SKM-1 (cell line): ENCODE measurements around the gene RPL37.
"Not testable (repeated sequence)": the region's sequence is repeated elsewhere in the genome, so short reads cannot be mapped to it uniquely, and the experiment has no call there.

ENCODE experiments used
- DNase-seq: peaks from one replicate; lab custom pipeline; 2025; ENCODE audit not compliant: unreplicated experiment; lab: John Stamatoyannopoulos, UW

The RPL37 gene

DNA sequence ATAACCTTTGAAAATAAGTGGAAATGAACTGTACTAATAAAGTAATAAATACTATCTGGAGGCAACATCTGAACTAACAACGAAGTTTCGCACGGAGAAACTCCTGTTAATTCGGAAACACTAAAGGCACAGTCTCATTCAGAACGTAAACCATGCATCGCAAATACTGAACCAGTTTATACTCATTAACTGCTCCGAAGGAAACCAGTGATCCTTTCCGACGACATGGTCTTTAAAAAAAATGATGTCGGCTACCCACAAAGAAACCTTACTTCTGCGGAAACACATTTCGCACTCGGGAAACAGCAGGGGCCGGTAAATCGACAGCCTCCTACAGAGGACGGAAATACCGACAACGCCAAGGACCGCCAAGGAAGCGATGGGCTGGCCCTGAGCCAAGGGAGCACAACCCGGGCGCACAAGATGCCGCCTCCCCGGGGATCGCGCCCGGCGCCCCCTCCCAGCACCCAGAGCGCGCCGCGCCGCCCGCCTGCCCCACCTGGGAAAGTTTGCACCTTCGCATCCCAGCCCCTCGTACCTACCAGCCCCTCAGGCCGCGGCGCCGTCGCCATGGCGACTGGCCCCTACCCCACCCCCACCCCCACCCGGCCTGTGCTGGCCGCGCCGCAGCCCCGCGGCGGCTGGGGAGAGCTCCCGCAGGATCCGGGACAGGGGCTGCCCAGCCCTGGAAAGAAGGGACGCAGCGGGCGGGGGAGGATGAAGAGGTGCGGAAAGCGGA is 37.6 kb downstream of the RPL37 start:
- peak; percentile 60 for DNase-seq

DNA sequence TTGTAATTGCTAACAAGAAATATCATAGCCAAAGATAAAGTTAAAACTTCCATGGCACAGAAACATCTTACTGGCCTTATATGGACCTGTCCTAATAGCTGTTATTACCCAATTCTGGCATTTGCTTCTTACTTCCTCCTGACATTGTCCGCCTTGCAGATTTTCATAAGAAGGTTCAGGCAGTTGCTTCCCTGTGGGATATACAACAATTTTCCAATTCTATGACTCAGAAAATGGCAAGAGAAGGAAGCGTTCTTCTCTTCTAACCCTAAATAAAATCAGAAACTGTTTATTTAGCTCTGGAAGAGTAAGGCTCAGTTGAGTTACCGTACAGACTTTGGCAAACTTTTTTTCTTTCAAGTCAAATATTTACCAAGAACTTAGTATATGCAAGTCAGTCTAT is 38.5 kb downstream of the RPL37 start:
- DNase-seq = peak; percentile 20

DNA sequence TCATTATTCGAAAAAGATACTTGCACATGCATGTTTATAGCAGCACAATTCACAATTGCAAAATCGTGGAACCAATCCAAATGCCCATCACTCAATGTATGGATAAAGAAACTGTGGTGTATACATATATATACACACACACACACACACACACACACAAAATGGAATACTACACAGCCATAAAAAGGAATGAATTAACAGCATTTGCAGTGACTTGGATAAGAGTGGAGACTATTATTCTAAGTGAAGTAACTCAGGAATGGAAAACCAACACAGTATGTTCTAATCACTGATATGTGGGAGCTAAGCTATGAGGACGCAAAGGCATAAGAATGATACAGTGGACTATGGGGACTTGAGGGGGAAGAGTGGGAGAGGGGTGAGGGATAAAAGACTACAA is 40.1 kb downstream of the RPL37 start:
- DNase-seq = not testable (repeated sequence)

DNA sequence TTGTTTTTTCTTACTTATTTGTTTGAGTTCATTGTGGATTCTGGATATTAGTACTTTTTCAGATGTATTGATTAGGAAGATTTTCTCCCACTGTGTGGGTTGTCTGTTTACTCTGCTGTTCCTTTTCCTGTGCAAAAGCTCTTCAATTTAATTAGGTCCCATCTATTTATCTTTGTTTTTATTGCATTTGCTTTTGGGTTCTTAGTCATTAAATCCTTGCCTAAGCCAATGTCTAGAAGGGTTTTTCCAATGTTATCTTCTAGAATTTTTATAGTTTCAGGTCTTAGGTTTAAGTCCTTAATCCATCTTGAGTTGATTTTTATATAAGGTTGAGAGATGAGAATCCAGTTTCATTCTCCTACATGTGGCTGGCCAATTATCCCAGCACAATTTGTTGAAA is 40.7 kb downstream of the RPL37 start:
- not testable (repeated sequence) for DNase-seq

DNA sequence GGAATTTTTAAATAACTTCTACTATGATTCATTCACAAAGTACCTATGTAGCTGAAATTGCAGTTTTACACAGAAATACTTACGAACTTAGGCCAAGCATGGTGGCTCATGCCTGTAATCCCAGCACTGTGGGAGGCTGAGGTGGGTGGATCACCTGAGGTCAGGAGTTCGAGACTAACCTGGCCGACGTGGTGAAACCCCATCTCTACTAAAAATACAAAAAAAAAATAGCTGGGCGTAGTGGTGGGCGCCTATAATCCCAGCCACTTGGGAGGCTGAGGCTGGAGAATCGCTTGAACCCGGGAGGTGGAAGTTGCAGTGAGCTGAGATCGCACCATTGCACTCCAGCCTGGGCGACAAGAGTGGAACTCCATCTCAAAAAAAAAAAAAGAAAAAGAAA is 42.3 kb downstream of the RPL37 start:
- DNase-seq = not testable (repeated sequence)

DNA sequence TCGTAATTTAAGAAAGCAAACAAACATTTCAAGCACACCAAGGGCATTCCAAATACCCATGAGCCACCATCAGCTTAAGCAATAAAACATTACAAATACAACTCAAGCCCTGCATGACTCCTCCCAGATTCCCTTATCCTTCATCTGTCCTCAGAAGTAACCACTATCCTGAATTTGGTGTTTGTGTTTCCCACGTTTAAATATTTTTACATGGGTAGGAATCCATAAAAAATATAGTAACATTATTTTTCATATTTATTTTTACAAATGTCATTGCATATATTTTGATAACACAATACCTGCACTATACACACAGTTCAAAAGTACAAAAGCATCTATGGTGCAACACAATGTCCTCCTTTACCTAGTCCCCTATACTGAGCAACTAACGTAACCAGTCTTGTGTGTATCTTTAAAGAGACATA is 43.3 kb downstream of the RPL37 start:
- no peak for DNase-seq

DNA sequence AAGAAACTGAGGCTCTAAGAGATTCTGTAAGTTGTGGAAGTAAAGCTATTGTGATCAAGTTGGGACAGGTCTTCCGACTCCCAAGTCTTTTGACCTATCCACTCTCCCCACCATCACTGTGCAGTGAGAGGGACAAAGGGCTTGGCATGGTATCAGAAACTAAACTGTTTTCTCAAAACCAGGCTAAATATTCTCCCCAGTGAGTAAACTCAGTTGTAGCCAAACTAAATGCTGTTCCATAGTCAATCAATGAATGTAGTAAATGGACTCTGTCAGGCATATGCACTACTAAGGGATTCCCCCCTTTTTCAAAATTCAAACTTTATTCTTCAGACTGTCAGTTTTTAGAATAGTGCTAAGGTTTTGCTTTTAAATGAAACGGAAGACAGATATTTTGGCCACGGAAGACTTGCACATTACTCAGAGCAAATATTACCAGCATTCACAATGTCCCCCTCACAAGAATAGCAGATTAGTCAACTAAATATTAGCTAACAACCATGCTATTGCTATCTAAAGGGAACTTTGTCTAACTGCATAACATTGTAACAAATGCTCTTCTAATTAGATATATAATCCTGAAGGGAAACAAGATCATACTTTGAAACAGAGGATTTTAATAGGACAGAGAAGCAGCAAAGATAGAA is 44.0 kb downstream of the RPL37 start:
- DNase-seq = no peak

DNA sequence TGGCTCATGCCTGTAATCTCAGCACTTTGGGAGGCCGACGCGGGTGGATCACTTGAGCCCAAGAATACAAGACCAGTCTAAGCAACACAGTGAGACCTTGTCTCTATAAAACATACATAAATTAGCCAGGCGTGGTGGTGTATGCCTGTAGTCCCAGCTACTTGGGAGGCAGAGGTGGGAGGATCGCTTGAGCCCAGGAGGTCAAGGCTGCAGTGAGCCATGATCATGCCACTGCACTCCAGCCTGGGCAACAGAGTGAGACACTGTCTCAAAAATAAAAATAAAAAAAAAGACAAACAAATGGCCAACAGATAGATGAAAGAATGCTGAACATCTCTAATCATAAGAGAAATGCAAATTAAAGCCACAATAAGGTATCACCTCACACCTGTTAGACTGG is 46.1 kb downstream of the RPL37 start:
- not testable (repeated sequence) for DNase-seq

DNA sequence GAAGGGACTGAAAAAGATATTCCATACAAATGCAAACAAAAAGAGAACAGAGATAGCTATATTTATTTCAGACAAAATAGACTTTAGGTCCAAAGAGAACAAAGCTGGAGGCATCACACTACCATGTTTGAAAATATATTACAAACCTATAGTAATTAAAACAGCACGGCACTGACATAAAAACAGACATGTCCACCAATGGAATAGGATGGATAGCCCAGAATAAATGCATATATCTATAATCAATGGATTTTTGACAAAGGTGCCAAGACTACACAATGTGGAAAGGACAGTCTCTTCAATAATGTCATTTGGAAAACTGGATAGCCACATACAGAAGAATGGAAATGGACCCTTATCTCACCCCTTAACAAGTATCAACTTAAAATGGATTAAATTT is 47.0 kb downstream of the RPL37 start:
- DNase-seq = no peak

DNA sequence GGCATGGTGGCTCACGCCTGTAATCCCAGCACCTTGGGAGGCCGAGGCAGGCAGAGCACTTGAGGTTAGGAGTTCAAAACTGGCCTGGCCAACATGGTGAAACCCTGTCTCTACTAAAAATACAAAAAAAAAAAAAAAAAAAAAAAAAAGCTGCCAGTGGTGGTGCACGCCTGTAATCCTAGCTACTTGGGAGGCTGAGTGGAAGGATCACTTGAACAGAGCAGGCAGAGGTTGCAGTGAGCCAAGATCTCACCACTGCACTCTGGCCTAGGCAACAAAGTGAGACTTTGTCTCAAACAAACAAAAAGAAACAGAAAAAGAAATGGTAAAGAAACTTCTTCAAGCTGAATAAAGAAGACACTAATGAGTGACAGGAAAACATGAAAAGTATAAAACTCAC is 48.4 kb downstream of the RPL37 start:
- DNase-seq = not testable (repeated sequence)

DNA sequence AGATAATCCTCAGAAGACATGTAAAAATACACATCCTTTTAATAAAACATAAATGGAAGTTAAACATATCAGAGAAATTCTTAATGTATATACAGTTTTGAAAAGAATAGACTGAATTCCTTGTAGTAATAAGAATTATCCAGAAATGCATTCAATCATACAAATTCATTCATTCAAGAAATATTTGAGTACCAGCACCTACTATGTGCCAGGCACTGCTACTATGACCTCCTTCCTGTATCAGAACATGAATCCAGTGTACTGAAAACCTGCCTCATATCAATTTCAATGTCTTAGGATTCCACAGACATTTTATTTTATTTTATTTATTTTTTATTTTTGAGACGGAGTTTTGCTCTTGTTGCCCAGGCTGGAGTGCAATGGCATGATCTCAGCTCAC is 50.1 kb downstream of the RPL37 start:
- no peak for DNase-seq

DNA sequence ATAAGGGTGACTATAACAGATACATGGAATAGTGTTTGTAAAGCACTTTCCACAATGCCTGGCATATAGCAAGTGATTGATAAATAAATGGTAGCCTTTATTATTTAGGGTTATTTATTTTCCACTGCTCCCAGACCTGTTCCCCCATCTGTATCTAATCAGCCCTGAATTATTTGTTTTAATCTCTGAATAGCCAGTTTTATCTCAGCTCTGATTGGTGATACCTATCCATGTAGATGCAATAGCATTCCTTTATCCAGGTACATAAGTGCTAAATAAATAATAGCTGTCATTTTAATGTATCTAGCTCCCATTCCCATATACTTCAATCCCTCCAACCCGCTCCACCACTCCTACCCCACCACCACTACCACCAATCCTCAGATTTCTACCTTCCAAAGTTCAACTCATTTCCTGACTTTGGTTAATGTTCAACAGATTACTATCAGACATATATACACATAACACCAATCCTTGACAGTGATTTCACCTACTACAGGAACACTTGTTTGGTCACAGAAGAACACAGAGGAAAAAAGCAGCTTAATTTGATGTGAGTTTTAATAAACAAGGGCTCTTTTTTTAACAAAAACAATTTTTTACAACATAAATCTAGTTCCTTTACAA is 50.9 kb downstream of the RPL37 start:
- no peak for DNase-seq

DNA sequence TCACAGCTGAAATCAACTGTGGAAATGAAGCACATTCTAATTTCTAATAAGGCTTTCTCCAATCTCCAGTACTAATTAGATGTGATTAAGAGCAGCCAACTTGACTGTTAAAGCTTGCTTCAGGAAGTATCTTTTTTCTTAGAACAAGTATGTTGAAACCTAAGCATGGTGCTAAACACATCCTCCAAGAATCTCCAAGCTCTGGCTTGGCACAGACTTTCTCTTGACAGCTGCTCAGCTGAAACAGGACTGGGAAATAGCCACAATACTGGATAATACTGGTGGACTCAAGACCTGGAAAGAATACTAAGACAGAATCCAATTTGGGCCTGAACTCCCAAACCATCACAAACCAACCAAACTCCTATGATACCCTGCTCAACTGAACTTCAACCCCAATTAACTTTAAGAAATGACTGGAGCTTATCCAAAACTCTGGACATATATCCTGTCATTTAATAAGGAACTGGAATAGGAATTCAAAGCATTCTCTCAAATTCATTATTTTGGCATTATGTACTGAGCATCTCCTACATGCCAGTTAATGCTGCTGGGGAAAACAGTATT is 53.1 kb downstream of the RPL37 start:
- DNase-seq = no peak

DNA sequence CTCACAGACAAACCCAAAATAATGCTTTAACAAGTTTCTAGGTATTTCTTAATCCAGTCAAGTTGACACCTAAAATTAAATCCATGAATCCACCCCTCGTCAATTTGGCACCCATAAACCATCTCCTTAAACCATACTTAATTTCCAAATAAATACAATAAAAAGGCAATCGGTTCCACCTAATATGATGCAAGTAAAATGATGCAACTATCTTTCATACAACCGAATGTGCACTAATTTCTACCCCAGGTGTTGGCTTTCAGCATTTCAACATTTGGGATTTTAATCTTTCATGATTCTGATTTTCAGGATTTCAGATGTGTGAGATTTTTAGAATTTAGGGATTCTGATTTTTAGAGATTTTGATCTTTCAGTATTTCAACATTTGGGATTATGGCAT is 54.2 kb downstream of the RPL37 start:
- DNase-seq = no peak

DNA sequence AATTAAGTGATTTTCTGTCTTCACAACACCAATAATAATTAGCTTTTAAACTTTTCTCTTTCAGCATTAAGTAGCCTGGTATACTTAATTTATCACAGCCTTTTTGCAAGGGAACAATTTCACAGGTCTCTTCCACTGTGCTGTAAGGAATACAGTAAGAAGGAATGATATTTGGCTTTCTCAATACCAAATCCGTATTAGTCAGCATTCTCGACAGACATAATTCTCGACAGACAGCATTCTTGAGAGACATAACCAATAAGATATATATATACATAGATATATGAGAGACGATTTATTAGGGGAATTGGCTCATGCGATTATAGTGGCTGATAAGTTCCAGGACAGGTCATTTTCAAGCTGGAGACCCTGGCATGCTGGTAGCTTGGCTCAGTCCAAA is 54.8 kb downstream of the RPL37 start:
- no peak for DNase-seq

DNA sequence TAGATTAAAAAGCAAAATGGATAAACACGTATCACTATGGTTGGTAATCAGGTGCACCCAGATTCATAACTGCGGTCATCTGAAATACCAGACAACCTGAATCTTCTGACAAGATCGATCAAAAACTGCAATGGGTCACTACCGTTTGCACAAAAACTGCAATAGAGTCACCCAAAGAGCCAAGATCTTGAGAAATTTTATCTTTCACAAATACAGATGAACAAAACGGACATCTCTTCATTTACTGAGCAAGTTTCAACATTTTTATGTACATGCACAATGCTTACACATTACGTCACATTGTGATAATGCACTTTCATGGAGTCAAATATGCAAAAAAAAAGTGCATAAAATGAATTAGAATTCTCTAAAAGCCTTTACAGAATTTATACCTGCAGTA is 55.5 kb downstream of the RPL37 start:
- DNase-seq = no peak

DNA sequence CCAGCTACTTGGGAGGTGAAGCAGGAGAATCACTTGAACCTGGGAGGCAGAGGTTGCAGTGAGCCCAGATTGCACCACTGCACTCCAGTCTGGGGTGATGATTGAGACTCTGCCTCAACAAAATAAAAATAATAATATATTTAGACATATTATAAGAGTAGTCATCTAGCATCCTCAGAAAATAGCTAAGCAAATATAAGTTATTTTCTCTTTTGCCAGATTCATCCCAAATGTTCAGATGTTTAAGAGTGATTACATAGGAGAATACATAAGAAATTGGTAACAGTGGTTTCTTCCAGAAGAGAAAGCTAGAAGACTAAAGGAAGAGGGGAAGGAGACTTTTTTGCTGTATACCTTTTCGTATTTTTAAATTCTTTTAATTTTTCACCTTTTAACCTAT is 56.9 kb downstream of the RPL37 start:
- DNase-seq = no peak

DNA sequence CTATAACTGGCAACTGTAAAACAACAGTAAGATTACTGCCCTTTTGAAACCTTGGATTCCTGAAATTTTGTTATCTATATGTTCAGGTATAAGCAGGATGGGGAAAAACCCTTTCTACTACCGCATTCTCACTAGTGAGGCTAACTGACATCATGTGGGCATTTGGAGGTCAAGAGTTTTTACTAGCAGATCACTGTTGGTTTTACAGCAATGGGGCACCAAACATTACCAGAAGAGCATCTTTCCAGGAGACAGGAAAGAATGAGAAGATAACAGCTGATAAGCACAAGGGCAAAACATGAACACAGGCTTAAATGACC is 58.4 kb downstream of the RPL37 start:
- no peak for DNase-seq

DNA sequence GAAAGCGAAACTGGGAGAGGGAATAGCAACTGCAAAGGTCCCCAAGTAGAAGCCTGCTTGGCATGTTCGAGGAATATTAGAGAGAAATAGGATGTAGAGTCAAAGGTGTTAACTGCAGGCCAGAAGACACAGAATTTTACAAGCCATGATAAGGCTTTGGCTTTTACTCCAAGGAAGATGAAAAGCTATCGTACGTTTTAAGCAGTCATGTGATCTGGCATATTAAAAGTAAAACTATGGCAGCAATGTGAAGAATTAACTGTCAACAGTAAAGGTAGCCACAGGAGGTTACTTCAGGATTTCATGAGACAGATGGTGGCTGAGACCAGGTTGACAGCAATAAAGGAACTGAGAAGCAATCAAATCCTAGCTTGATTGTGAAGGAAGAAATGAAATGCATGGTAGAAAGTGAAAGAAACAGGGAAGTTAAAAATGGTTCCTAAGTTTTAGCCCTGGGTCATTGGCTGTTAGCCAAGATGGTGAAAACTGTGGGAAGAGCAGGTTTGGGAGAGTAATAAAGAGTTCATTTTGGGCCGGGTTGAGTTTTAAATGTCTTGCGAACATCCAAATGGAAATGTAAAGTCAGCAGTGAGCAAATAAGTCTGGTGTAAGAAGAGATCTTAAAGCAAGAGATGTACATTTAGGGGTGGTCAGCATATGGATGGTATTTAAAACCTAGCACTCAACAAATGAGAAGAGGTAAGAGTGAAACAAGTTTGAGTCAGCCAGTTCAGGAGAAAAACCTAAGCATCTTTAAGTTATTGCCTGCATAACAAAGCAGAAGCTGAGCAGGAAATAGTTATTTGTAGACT is 59.0 kb downstream of the RPL37 start:
- no peak for DNase-seq
